BE2C (cell line): Measurements from ENCODE around the gene MPC1L.
A peak's percentile ranks its signal among the peaks of the same experiment; 100 is the strongest.

ENCODE experiments used
- DNase-seq: peaks from one replicate; pipeline ENCODE4 v3.0.0-alpha.2; 2020
- H3K27me3 ChIP-seq: fragments of 250-450 bp; sonication (Bioruptor Pico); 2 replicates; pipeline ENCODE4 v1.5.1; 2020; ENCODE audit warnings: mild to moderate bottlenecking
- H3K36me3 ChIP-seq: fragments of 250-450 bp; sonication (Bioruptor Pico); 2 replicates; pipeline ENCODE4 v1.5.1; 2020; ENCODE audit warnings: mild to moderate bottlenecking
- H3K4me1 ChIP-seq: fragments of 250-450 bp; sonication (Bioruptor Pico); 2 replicates; pipeline ENCODE4 v1.5.1; 2020
- H3K4me3 ChIP-seq: 2 replicates; pipeline ENCODE4 v1.5.1; 2011; ENCODE audit warnings: low read depth, low read length
- H3K9me3 ChIP-seq: fragments of 250-450 bp; sonication (Bioruptor Pico); 2 replicates; pipeline ENCODE4 v1.5.1; 2020
- CTCF ChIP-seq: IDR thresholded peaks from 2 replicates; pipeline ENCODE4 v1.5.1; 2012; ENCODE audit warnings: mild to moderate bottlenecking, low read depth, low read length

Gene MPC1L

GRCh38 chrX:40644821-40645358, 21.7 kb downstream of the MPC1L start:
- peak; percentile 12 for DNase-seq
- TF ChIP-seq CTCF: no peak
- H3K27me3 ChIP-seq: no peaks in the 10 kb centered on the region
- no peaks in the 10 kb centered on the region for H3K36me3 ChIP-seq
- 0 out of 2 replicates have a peak, but pooled peaks cover 2% of the 10 kb centered on the region for H3K4me1 ChIP-seq
- peak overlapping the region; percentile 50 for H3K4me3 ChIP-seq
- no peaks in the 10 kb centered on the region for H3K9me3 ChIP-seq

- H3K36me3 ChIP-seq: no peaks in the 10 kb centered on the region
- no peaks in the 10 kb centered on the region for H3K9me3 ChIP-seq
- peak; percentile 21 for DNase-seq
- no peak for TF ChIP-seq CTCF
- H3K4me3 ChIP-seq: peak overlapping the region; percentile 74
- 0 out of 2 replicates have a peak, but pooled peaks cover 2% of the 10 kb centered on the region for H3K4me1 ChIP-seq
- H3K27me3 ChIP-seq: no peaks in the 10 kb centered on the region
Measured at GRCh38 chrX:40646489-40647306, 23.5 kb downstream of the MPC1L start.

DNA sequence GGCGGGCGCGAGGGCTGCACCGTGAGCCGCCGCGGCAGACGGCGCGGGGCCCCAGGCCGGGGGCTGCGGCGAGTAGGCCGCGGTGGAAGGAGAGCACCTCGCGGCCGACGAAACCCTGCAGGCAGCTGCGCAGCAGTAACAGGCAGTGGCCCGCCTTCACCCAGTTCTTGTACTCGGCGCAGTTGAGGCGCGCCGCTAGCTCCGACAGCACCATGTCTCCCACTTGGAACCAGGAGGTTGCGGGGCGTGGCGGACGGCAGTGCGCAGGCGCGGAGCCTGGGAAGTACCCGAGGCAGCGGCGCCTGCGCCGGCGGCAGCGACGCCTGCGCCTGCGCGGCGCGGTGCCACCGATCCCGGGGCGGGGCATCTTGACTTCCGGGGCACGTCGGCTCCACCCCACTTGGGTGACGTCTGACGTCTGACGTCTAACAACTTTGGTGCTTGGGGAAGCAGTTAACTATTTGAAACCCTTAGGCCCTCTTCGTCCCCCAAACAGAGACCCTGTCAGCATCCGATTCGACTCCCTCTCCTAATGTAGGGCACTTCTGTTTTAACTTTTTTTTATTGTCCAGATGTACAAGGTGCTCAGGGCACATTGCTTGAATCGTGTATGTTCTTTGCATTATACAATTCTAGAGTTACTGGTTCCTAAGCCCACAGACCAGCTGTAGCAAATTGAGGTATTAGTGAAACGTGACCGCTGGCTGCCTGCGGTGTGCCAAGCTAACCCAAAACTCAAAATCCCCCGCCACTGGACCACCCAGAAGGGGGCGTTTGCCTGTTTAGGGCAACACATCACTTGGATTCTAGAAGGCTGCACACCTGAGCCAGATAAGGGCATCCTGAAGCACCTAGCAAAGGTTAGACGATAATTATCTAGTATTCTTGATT, 24.3 kb downstream of the MPC1L start, which contains the start of gene CXorf38:
CXorf38 (minus strand) TSS at position 255 of the 891 bp plus-strand sequence; CDS start at position 214, 41 bp downstream.
- 0 out of 2 replicates have a peak, but pooled peaks cover 2% of the 10 kb centered on the region for H3K4me1 ChIP-seq
- no peaks in the 10 kb centered on the region for H3K36me3 ChIP-seq
- DNase-seq: peak; percentile 91
- H3K27me3 ChIP-seq: no peaks in the 10 kb centered on the region
- TF ChIP-seq CTCF: no peak
- peak within 1 kb of the TSS; percentile 74 for H3K4me3 ChIP-seq
- H3K9me3 ChIP-seq: no peaks in the 10 kb centered on the region

DNA sequence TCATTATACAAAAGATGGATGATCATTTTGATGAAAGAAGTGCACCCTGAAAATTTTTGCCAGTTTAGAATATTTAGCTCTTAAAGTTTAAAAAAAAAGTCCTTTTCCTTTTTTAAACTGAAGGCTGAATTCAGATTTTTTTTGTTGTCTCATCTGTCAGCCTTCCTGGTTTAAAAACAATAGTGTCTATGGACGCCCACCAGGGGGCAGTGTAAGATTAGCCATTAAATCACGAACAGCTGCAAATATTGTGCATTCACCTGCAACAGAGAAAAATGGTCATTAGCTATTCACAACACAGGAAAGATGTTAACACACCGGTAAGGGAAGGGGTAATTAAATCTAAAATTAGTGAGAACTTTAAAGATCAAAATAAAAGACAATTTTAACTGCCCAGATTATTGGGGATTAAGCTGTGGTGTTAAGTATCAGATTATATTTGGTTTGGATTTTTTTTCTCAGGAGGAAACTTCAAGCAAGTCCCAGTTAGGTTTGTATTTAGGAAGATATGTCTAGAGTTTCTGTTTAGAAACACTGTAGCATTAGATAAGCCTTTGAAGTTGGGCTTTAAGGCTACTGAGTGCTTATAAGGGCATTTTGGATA, 28.5 kb downstream of the MPC1L start:
- no peaks in the 10 kb centered on the region for H3K27me3 ChIP-seq
- peak; percentile 60 for TF ChIP-seq CTCF
- 0 out of 2 replicates have a peak, but pooled peaks cover 2% of the 10 kb centered on the region for H3K4me1 ChIP-seq
- no peaks in the 10 kb centered on the region for H3K36me3 ChIP-seq
- H3K4me3 ChIP-seq: no peak overlapping the region
- DNase-seq: peak; percentile 64
- no peaks in the 10 kb centered on the region for H3K9me3 ChIP-seq

DNA sequence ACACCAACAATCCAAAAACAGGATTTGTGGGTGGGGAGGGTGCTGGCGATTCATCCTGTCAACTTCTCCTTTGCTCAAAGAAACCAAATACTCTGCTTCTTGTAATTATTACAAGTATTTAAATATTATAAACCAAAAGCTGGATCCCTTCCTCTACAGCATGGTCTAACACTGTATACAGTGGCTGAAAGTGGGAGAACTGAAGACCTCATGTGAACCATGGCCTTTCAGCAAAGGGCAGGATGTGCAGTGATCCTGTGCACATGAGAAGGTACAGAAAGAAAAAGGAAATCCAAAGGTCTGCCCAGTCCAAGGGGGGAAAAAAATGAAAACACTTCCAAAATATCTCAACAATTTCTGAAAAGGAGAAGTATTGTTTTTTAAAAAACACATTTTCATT, 29.4 kb downstream of the MPC1L start:
- Histone ChIP-seq H3K4me1 (0 out of 2 replicates have a peak, but pooled peaks cover 2% of the 10 kb centered on the region), H3K36me3 (no peaks in the 10 kb centered on the region), H3K9me3 (no peaks in the 10 kb centered on the region), H3K4me3 (no peak overlapping the region), H3K27me3 (no peaks in the 10 kb centered on the region)
- TF ChIP-seq CTCF: no peak
- DNase-seq: no peak
